ENCODE data around the gene BRD7.
A peak's percentile ranks its signal among the peaks of the same experiment; 100 is the strongest.
"Not testable (repeated sequence)": the region's sequence is repeated elsewhere in the genome, so short reads cannot be mapped to it uniquely, and the experiment has no call there.

BRD7 gene

DNA sequence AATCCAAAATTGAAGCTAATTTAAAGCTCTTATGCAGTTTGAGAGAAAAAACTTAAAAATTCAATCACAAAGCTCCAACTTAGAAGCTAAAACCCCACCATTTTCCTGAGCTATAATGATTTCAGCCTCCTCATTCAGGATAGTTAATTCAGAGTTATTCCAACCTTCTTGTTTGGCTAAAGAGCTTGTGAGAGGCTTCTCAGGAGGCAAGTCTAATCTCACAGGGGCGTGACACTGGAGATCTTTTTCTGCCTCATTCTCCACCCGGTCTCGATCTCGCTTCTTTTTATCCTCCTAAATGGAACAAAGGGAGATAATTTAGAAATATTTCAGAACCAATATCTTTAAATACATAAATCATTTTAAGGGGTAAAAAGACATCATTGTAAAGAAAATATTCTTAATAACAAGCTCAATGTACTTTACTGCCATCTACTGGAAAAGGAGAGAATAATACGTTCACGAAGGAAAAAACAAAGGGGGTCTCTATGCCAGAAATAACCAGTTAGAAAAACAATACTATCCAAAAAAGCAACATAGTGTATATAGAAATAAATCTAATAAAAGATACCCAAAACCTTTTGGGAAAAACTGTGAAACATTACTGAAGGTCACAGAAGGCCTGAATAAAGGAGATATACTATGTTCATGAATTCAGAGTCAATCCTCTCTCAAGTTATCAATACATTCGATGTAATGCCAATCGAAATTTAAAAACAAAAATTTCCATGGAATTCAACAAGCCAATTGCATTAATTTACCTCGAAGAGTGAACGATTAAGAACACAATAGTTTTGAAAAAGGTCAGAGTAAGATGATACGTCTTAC, 13.9 kb downstream of the BRD7 start:
- no peak for DNase-seq

DNA sequence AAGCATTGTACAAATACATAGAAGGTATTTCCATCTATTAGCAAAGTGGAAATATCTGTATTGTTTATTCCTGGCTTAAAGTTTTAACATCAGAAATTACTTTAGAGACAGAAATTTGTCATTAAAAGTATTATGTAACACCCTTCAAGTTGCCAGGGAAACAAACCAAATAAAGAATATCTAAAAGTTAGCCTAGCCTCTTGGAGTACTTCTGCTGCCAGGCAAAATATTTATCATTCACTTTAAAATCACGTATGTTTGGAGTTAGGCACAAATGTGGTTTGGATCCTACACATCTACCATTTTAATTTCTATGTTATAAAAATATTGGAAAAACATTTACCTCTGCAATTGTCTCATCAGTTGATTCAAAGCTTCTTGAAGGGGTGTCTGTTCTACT, 14.7 kb downstream of the BRD7 start:
- no peak for DNase-seq

DNA sequence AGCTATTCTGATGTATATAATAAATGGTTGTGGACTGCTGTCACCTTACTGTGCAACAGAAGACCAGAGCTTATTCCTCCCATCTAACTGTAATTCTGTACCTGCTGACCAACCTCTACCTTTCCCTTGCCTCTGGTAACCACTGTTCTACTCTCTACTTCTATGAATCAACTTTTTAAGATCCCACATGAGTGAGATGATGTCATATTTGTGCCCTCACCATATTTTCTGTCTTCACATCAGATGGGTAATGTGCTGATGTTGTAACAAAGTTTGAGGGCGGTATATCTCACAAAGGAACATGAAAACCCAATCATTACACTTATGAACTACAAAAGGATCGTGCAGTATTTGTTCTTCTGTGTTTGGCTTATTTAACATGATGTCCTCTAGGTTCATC, 16.8 kb downstream of the BRD7 start:
- DNase-seq = no peak

DNA sequence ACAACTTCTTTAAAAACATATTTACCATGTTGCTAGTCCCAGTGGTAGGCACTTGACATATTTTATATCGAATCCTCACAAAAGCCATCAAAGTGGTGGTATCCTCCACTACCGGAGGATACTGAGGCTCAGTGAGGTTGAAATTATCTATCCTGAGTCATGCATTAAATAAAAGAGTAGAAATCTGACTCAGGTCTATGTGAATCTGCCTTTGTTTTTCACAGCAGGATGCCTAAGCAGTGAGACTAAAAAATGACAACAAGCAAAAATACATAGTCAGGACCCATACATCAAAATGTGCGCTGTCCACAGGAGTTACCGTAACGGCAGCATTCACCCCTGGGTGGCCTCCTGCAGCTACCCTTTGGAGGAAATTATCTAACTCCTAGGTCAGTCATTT, 17.7 kb downstream of the BRD7 start:
- no peak for DNase-seq

DNA sequence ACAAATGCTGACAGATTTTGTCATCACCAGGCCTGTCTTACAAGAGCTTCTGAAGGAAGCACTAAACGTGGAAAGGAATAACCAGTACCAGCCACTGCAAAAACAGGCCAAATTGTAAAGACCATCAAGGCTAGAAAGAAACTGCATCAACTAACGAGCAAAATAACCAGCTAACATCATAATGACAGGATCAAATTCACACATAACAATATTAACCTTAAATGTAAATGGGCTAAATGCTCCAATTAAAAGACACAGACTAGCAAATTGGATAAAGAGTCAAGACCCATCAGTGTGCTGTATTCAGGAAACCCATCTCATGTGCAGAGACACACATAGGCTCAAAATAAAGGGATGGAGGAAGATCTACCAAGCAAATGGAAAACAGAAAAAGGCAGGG, 23.6 kb downstream of the BRD7 start:
- DNase-seq = not testable (repeated sequence)

DNA sequence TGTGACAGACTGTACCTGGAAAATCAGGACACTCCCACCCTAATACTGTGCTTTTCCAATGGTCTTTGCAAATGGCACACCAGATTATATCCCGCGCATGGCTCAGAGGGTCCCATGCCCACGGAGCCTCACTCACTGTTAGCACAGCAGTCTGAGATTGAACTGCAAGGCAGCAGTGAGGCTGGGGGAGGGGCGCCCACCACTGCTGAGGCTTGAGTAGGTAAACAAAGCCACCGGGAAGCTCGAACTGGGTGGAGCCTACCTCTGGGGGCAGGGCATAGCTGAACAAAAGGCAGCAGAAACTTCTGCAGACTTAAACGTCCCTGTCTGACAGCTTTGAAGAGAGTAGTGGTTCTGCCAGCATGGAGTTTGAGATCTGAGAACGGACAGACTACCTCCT, 25.2 kb downstream of the BRD7 start:
- not testable (repeated sequence) for DNase-seq

DNA sequence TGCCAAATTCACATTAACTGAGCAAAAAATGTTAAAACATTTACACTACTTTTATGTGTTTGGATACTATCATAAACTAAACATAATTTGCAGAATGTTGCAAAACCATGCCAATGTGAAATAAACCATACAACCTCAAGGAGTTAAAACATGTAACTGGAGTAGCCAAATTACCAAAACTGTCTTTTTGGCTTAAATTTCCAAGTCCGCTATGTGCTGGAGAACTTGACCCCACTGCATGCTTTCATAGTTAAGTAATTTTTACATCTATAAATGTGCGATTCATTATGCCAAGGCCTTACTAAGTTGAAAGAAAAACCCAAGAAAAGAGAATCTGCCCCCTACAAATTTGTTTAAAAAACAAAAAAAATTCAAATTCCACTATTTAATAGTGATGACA, 28.2 kb downstream of the BRD7 start:
- no peak for DNase-seq

DNA sequence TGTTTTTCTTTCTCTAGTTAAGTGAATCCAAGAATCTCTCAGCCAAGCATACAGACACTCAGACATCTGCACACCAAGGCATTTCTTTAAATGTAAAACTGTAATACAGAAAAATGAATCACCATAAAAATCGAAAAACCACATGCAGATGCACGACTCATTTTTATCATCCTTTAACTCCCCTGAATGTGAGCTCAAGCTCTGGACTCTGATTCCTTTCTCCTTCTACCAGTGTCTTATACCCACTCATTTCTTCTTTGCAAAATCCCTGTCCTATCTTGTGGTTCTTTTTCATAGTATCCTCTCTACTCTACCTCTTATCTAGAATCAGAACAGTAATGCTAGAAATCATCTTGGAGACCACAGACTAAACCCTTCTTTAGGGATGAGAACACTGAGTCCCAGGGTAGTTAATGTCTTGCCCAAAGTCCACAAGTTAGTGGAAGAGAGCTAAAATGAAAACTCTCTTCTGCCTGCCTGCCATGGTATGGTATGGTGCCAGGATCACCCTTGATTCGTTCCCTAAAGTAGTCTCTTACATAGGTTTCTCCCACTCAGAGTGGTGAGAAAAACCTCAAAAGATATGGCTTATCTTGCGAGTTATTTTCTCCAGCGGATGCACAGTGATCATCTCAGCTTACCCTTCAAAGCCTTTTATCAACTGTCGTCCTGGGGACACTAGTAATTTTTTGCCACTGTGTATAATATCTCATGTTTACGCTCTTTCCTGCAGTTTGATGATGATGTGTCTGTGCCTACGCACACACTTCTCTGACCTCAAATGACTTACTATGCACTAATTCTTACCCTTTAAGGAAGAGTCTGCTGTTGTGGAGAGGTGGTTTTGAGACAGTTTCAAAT, 30.2 kb downstream of the BRD7 start:
- DNase-seq = no peak

DNA sequence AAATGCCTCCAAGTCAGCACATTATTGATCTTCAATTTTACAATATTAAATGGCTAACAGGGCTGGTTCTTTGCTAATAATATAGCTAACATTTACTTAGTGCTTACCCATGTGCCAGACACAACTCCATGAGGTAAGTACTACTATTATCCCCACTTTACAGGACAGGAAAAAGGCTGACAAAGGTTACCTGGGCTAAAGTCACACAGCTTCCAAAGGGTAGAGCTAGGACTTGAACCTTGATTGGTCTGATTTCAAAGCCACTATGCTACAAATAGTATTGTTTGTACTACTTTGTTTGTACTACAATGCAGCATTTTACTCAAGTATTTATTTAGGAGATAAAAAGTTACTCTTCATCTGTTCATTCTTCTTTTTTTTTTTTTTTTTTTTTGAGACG, 31.9 kb downstream of the BRD7 start:
- no peak for DNase-seq

DNA sequence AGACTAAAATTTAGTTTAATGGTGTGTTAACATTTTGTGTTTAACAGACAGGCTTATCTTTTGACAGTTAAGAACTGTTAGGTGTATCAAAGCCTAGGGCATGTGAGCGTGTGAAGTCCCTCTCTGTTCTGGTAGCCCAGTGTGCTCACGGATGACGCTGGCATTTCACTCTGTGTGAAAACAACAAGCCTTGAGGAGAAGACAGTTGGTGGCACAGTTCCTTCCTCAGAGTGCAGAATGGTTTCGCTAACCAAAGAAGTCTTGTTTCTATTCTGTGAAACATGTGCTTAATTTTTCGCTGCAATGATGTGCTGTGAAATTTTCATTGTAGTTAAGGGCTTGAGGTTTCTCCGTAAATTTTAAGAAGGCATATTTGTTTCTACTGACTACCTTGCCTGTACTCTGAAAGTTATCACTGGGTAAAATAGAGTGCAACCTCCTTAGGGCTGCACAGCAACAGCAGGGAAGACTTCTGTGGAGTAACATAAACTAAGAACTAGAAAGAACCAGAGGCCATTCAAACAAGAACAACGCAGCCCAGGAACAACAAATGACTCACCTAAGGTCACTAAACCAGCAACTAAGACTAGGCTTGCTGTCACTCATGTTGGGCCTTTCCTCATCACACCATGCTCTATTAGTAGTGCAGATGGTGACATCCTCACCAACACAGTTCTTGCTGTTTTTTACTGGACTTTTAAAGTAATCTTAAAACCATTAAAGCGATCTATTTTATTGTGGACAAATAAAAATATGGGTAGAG, 33.4 kb downstream of the BRD7 start:
- no peak for DNase-seq

DNA sequence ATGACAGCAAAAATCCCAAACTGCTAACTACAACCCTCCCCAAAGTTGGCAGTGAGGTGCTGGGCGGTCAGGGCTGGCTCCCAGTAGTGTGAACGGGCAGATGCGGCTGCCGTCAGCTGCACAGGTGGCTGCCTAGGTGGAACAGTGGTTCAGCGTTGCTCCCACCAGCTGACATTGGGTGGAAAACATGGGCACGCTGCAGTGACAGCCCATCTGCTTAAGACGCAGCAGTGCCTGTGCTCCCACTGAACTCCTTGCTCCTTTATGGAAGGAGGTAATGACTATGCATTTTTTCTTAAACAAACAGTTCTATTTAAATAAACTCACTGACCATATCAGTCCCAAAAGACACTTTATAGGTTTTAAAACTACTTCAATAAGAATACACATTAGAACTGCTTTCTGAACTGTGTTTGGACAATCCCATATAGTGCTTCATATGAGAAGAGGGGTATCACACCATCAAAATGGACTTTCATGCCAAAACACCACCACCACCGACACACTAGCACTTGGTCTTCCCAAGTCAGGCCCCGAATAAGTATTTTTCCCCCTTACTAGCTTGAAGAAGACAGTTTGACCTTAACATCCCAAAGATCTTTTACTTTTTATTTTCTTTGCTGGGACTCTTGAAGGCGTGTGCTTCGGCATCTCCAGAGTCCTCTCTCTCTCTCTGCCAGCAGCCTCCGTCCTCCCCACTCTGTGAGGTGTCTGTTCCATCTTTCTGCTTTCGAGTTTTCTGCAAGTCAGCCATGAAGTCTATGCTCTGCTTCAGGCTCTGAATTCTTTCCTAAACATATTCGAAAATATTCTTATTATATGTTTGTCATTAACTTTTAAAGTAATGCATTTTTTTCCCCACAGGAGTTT, 34.4 kb downstream of the BRD7 start:
- DNase-seq = no peak

DNA sequence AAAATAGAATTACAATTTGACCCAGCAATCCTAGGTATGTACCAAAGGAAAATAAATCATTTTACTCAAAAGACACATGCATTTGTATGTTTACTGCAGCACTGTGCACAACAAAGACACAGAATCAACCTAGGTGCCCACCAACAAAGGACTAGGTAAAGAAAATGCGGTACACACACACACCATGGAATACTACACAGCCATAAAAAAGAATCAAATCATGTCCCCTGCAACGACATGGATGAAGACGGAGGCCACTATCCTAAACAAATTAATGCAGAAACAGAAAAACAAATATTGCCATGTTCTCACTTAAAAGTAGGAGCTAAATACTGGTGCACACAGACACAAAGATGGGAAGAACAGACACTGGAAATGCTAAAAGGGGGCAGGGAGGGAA, 36.2 kb downstream of the BRD7 start:
- DNase-seq = no peak

DNA sequence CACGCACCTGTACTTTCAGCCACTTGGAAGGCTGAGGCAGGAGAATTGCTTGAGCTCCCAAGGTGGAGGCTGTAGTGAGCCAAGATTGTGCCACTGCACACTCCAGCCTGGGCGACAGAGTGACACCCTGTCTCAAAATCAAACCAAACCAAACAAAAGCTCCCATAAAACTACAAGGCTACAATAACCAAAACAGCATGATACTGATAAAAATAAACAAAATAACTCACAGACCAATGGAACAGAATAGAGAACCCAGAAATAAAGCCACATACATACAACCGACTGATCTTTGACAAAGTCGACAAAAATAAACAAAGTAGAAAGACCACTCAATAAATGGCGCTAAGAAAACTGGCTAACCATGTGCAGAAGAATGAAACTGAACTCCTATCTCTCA, 37.2 kb downstream of the BRD7 start:
- no peak for DNase-seq

DNA sequence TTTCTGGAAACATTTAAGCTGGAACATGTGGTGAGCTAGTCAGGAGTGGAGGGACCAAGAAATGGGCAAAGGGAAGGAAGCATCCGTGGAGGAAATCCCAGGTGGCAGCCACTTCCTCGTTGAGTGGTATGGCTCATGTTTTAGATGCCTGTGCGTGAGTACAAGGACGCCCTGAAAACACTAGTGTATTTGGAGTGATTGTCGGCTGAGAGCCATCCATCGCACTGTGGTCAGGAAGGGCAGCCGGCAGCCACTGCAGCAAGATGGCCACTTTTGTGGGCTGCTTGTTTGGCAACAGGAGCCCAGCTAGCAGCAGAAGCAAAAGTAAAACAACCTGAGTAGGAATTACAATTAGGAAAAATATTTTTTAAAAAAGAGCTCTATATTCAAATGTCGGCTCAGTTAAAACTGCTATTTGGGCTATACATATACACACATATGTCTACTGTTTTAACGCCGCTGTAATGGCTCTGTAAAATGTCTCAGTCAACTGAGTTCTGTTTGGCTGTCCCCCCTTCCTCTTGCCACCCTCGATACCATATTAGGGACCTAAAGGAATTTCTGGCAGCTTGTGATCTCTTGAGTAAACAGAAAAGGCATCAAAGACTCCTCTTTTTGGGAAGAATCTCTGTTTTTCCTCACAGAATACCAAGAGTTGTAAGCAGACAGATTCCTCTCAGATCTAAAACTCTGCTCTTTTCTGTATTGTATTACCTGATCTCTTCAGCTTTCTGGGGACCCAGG, 39.2 kb downstream of the BRD7 start:
- DNase-seq = no peak

DNA sequence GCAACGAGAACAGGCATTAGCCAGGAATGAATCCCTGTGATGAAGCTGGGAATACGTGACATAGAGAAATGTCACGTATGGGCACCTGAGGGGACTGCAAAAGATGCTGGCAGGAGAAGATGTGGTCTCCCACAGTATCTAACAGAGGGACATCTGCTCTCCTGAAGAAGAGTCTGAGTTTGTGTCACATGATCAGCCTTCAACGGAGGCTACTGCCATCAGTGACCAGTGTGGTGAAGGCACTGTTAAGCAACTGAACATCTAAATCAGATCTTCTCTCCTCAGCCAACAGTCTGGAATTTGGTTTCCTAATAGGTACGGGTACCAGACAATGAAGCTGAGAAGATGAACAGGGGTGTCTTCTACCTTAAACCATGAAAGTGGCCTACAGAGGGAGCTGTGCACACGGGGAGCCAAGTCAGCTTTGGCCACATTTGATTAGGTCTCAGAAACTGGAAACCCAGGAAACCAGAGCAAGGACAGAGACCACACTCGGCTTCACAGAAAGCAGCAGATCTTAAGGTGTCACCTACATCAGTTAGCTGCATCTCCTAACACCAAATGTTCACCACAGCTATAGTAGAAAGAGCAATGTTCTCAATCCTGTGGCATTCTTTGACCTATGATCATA, 41.8 kb downstream of the BRD7 start:
- DNase-seq = no peak

DNA sequence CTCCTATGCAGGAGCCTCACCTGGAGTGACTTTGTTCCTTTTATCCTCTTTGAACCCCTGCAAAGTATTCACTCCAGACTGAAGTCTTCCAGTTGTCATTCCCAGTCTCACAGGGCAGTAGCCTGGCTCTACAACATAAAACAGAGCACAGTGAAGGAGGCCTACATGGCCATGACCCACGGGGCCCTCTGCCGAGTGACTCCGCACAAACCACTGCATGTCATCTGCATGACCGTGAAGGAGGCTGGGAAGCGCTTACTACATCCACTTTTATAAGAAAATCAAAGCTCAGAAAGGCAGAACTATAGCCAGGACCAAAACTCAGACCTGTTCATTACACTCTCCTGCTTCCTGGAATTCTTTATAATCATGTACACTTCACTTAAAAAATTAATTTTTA, 42.5 kb downstream of the BRD7 start:
- no peak for DNase-seq

DNA sequence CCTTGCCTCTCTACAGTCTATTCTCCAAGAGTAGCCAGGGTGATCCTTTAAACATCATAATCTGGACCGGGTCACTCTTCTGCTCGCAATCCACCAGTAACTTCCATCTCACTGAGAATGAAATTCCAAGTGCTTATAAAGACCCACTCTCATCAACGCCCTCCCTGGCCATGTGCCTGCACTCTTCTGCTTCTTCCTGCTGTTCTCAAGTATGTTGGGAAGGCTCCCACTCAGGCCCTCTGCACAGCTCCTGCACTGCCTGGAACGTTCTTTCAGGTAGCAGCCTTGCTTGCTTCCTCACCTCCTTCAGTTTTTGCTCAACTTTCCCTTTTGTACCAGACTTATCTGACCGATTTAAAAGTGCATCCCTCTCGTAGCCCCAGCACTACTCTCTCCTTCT, 44.4 kb downstream of the BRD7 start:
- DNase-seq = no peak

DNA sequence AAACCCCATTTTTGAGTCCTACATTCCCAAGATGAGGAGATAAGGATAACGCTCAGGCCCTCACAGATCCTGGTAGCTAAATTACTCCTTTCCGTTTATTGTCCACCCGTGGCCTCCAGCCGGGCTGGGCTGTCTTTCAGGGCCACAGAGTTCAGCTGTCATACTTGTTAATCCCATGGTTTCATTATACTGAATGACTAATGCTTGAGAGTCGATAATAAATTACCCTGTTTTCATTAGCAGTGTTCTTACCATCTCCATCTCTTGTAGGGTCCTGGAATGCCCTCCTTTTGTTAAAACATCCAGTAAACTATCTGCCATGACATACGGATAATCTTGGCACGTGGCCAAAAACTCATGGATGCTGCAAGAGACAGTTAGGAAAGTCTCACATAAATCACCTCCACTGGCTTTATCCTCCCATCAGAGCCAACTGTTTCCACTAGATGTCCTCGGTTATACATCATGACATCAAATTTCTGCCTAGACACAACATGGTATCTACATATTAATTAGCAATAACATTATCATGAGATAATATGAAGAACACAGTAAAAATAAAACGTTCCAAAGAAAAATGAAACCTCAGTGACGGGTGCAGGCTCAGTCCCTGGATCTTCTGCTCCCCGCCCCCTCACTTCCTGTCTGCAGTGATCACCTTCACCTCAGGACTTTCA, 45.3 kb downstream of the BRD7 start:
- DNase-seq = peak; percentile 15

DNA sequence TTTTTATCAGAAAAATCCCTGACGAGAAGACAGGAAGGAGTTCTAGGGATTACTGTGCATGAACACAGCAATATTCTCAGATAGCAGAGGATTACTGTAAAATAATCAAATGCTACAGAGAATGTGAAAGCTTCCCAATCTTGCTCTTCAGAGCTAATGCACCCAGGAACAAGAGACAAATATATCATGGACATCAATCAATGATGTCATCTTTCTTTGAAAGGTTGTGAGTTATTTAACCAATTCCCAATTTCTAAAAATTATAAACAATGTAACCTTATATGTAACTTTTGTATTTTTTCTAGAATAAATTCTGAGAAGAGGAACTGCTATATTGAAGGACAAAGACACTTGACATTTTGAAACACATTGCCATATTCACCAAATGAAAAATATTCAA, 46.5 kb downstream of the BRD7 start:
- no peak for DNase-seq

DNA sequence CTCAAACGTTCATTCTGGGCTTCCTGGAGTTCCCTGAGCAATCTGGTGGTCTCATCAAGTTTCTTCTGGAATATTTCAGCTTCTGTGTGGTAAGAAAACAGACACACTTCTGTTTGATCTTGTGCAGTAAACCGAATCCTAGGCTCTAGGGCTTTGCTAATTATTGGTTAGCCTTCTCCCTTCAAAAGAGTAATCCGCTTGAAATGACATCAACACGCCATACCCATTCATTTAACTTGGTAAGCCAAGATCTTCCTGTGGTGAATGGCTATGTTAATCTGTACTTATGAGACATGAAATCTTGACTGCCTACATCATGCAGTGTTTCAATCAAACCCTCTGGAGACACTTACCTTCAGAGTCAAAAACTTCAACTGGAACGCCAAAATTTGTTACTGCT, 48.5 kb downstream of the BRD7 start:
- no peak for DNase-seq
